H9 (cell line): ENCODE data around the gene PAK5. TPM values are rescaled to one million over a fixed set of nuclear protein-coding genes. Genes with fewer than 3 reads are reported as not detected.

Experiments used
- DNase-seq: peaks from one replicate; pipeline ENCODE4 v3.0.0-alpha.2; 2017
- H2AFZ ChIP-seq: one replicate; pipeline ENCODE4 v1.6.1; 2013; ENCODE audit warnings: mild to moderate bottlenecking, low read length, control low read depth, moderate library complexity
- H2AK5ac ChIP-seq: 2 replicates; pipeline ENCODE4 v1.6.1; 2013; ENCODE audit warnings: low read length, control low read depth, mixed read lengths; ENCODE audit not compliant: insufficient read length
- H2BK120ac ChIP-seq: one replicate; pipeline ENCODE4 v1.6.1; 2013; ENCODE audit warnings: low read depth, mild to moderate bottlenecking, low read length, control low read depth, inconsistent platforms; ENCODE audit not compliant: poor library complexity, severe bottlenecking
- H2BK12ac ChIP-seq: 2 replicates; pipeline ENCODE4 v1.6.1; 2013; ENCODE audit warnings: low read length, control low read depth, mixed read lengths, low read depth; ENCODE audit not compliant: insufficient read length
- H2BK15ac ChIP-seq: 2 replicates; pipeline ENCODE4 v1.6.1; 2013; ENCODE audit warnings: low read depth, low read length, control low read depth
- H2BK20ac ChIP-seq: one replicate; pipeline ENCODE4 v1.6.1; 2013; ENCODE audit warnings: low read depth, mild to moderate bottlenecking, low read length, control low read depth, inconsistent platforms; ENCODE audit not compliant: poor library complexity, severe bottlenecking
- H2BK5ac ChIP-seq: 2 replicates; pipeline ENCODE4 v1.6.1; 2013; ENCODE audit warnings: low read length, control low read depth, mixed read lengths; ENCODE audit not compliant: insufficient read length
- H3K14ac ChIP-seq: 2 replicates; pipeline ENCODE4 v1.6.1; 2013; ENCODE audit warnings: low read length, control low read depth; ENCODE audit not compliant: insufficient read depth
- H3K18ac ChIP-seq: 2 replicates; pipeline ENCODE4 v1.6.1; 2013; ENCODE audit warnings: low read depth, mild to moderate bottlenecking, mixed read lengths, low read length, control low read depth; ENCODE audit not compliant: insufficient read length
- H3K23ac ChIP-seq: 2 replicates; pipeline ENCODE4 v1.6.1; 2013; ENCODE audit warnings: low read length, control low read depth, mixed read lengths, low read depth; ENCODE audit not compliant: insufficient read length
- H3K23me2 ChIP-seq: 2 replicates; pipeline ENCODE4 v1.6.1; 2013; ENCODE audit warnings: low read depth, mild to moderate bottlenecking, mixed read lengths, low read length, control low read depth; ENCODE audit not compliant: insufficient read length, poor library complexity, severe bottlenecking
- H3K27ac ChIP-seq: 2 replicates; pipeline ENCODE4 v1.5.1; 2013; ENCODE audit warnings: low read length, control low read depth, mixed read lengths, low read depth; ENCODE audit not compliant: insufficient read length
- H3K27me3 ChIP-seq: 2 replicates; pipeline ENCODE4 v1.6.1; 2013; ENCODE audit warnings: low read length, control low read depth, inconsistent platforms; ENCODE audit not compliant: insufficient read depth
- H3K4ac ChIP-seq: 2 replicates; pipeline ENCODE4 v1.6.1; 2013; ENCODE audit warnings: low read depth, mild to moderate bottlenecking, control low read depth, inconsistent platforms, low read length, moderate library complexity
- H3K4me1 ChIP-seq: 2 replicates; pipeline ENCODE4 v1.6.1; 2013; ENCODE audit warnings: low read length, control low read depth, inconsistent platforms; ENCODE audit not compliant: insufficient read depth
- H3K4me2 ChIP-seq: 2 replicates; pipeline ENCODE4 v1.6.1; 2013; ENCODE audit warnings: low read length, control low read depth, mixed read lengths; ENCODE audit not compliant: insufficient read length, insufficient read depth
- H3K56ac ChIP-seq: 2 replicates; pipeline ENCODE4 v1.6.1; 2013; ENCODE audit warnings: low read depth, mild to moderate bottlenecking, mixed read lengths, low read length, control low read depth; ENCODE audit not compliant: insufficient read length
- H3K79me1 ChIP-seq: 2 replicates; pipeline ENCODE4 v1.6.1; 2013; ENCODE audit warnings: low read depth, mild to moderate bottlenecking, moderate library complexity, low read length, control low read depth, inconsistent platforms; ENCODE audit not compliant: insufficient read depth, poor library complexity, severe bottlenecking
- H3K79me2 ChIP-seq: 2 replicates; pipeline ENCODE4 v1.6.1; 2013; ENCODE audit warnings: low read length, control low read depth, inconsistent platforms; ENCODE audit not compliant: insufficient read depth
- H3K9ac ChIP-seq: 2 replicates; pipeline ENCODE4 v1.6.1; 2013; ENCODE audit warnings: low read length, control low read depth, mixed read lengths; ENCODE audit not compliant: insufficient read length; ENCODE audit errors: extremely low read depth
- H3K9me3 ChIP-seq: one replicate; pipeline ENCODE4 v1.6.1; 2013; ENCODE audit warnings: low read depth, low read length, inconsistent platforms; ENCODE audit not compliant: control insufficient read depth
- H3T11ph ChIP-seq: one replicate; pipeline ENCODE4 v1.6.1; 2013; ENCODE audit warnings: mild to moderate bottlenecking, low read length, control low read depth, inconsistent platforms
- H4K20me1 ChIP-seq: one replicate; pipeline ENCODE4 v1.6.1; 2013; ENCODE audit not compliant: control insufficient read depth, insufficient read length, insufficient read depth
- H4K5ac ChIP-seq: 2 replicates; pipeline ENCODE4 v1.6.1; 2013; ENCODE audit warnings: low read depth, mild to moderate bottlenecking, mixed read lengths, low read length, control low read depth; ENCODE audit not compliant: insufficient read length
- H4K8ac ChIP-seq: replicated peaks from 2 replicates; pipeline ENCODE4 v1.6.1; 2013; ENCODE audit warnings: low read length, control low read depth, mixed read lengths, low read depth; ENCODE audit not compliant: insufficient read length
- H4K91ac ChIP-seq: 2 replicates; pipeline ENCODE4 v1.6.1; 2013; ENCODE audit warnings: low read depth, mild to moderate bottlenecking, moderate library complexity, mixed read lengths, low read length, control low read depth; ENCODE audit not compliant: insufficient read length
- H3K27ac Mint-ChIP-seq, 3 experiments: 2 replicates in 2 of 3; 3 replicates in 1 of 3; pipeline ENCODE4 v1.8.0; 2020 to 2021; ENCODE audit warnings: mixed read lengths in 3 of 3, mild to moderate bottlenecking in 1 of 3, moderate library complexity in 1 of 3
- H3K27me3 Mint-ChIP-seq: 2 replicates; pipeline ENCODE4 v1.8.0; 2021; ENCODE audit warnings: low read depth, mild to moderate bottlenecking, moderate library complexity, mixed read lengths
- H3K36me3 Mint-ChIP-seq, 3 experiments: 2 replicates in 2 of 3; 3 replicates in 1 of 3; pipeline ENCODE4 v1.8.0; 2020 to 2021; ENCODE audit warnings: low read depth in 3 of 3, mixed read lengths in 3 of 3; ENCODE audit not compliant: insufficient read depth in 1 of 3
- H3K4me1 Mint-ChIP-seq, 2 experiments: 2 replicates each; pipeline ENCODE4 v1.8.0; 2020; ENCODE audit warnings: mixed read lengths in 2 of 2
- H3K4me3 Mint-ChIP-seq, 2 experiments: 2 replicates in 1 of 2; 3 replicates in 1 of 2; pipeline ENCODE4 v1.8.0; 2020 to 2021; ENCODE audit warnings: mild to moderate bottlenecking in 2 of 2, mixed read lengths in 2 of 2, moderate library complexity in 1 of 2
- H3K9me3 Mint-ChIP-seq, 2 experiments: 2 replicates in 1 of 2; 3 replicates in 1 of 2; pipeline ENCODE4 v1.8.0; 2020; ENCODE audit warnings: mild to moderate bottlenecking in 2 of 2, mixed read lengths in 2 of 2, moderate library complexity in 1 of 2
- WGBS: extraction: QIAGEN DNeasy Blood & Tissue Kit; methylation state at CpG from one replicate; pipeline ENCODE4 v1.1.7; 2013; ENCODE audit warnings: missing lambda C conversion rate, low lambda C conversion rate, mixed read lengths; ENCODE audit not compliant: insufficient read length; ENCODE audit errors: extremely low coverage; 5-methylcytosine and 5-hydroxymethylcytosine counted together
- total RNA-seq: library from RNA; stranded (reverse); gene quantifications from 2 replicates; pipeline ENCODE4 v1.2.1, GENCODE V29; 2021
- TF ChIP-seq, protein P1 (sequence below): fragments of 200-600 bp; sonication (generic); conservative IDR thresholded peaks from 3 replicates; pipeline ENCODE4 v1.8.0; 2021; ENCODE audit warnings: antibody characterized with exemption, mild to moderate bottlenecking

Gene PAK5
- total RNA-seq, 1 experiment from 2014 or later: 0.20 TPM

DNA sequence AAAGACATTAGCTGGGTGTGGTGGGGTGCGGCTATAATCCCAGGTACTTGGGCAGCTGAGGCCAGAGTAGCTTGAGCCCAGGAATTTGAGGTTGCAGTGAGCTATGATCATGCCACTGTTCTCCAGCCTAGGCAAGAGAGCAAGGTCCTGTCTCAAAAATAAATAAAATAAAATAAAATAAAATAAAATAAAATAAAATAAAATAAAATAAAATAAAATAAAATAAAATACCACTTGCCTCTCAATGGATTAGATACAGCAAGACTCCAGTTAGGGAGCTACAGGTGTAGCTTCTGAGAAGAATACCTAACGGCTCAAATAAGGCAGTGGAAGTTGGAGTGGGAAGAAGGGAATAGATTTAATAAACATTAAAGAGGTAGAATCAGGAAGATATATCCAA lies 13.7 kb upstream of the PAK5 start:
- H3K4me3 Mint-ChIP-seq: no peak overlapping the region
- H2BK5ac ChIP-seq: no peak overlapping the region
- no peaks in the 10 kb centered on the region for H3K27me3 ChIP-seq
- H3K4me1 ChIP-seq: no peaks in the 10 kb centered on the region
- no peak for DNase-seq
- no peak overlapping the region for H3K4ac ChIP-seq
- H3K9ac ChIP-seq: no peak overlapping the region
- H3K36me3 Mint-ChIP-seq: no peaks in the 10 kb centered on the region
- H3K9me3 ChIP-seq: no peaks in the 10 kb centered on the region
- no peak overlapping the region for H3K27ac ChIP-seq
- TF ChIP-seq, protein P1, sequence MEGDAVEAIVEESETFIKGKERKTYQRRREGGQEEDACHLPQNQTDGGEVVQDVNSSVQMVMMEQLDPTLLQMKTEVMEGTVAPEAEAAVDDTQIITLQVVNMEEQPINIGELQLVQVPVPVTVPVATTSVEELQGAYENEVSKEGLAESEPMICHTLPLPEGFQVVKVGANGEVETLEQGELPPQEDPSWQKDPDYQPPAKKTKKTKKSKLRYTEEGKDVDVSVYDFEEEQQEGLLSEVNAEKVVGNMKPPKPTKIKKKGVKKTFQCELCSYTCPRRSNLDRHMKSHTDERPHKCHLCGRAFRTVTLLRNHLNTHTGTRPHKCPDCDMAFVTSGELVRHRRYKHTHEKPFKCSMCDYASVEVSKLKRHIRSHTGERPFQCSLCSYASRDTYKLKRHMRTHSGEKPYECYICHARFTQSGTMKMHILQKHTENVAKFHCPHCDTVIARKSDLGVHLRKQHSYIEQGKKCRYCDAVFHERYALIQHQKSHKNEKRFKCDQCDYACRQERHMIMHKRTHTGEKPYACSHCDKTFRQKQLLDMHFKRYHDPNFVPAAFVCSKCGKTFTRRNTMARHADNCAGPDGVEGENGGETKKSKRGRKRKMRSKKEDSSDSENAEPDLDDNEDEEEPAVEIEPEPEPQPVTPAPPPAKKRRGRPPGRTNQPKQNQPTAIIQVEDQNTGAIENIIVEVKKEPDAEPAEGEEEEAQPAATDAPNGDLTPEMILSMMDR: no peak
- no peaks in the 10 kb centered on the region for H4K20me1 ChIP-seq
- H2BK120ac ChIP-seq: no peak overlapping the region
- H3K4me1 Mint-ChIP-seq: no peaks in the 10 kb centered on the region
- H3K27ac Mint-ChIP-seq: no peak overlapping the region
- no peak overlapping the region for H3T11ph ChIP-seq
- no peaks in the 10 kb centered on the region for H3K9me3 Mint-ChIP-seq
- H3K79me1 ChIP-seq: no peaks in the 10 kb centered on the region
- H3K79me2 ChIP-seq: no peaks in the 10 kb centered on the region
- H3K14ac ChIP-seq: no peak overlapping the region
- no peak overlapping the region for H4K8ac ChIP-seq
- H4K5ac ChIP-seq: no peak overlapping the region
- H3K56ac ChIP-seq: no peak overlapping the region
- H2AFZ ChIP-seq: no peak overlapping the region
- no peak overlapping the region for H3K4me2 ChIP-seq
- H3K27me3 Mint-ChIP-seq: peaks cover 1% of the 10 kb centered on the region; the same call in 1 of the 2 replicates
- H2BK12ac ChIP-seq: no peak overlapping the region
- no peaks in the 10 kb centered on the region for H3K23me2 ChIP-seq
- no peak overlapping the region for H3K23ac ChIP-seq
- H4K91ac ChIP-seq: no peak overlapping the region
- WGBS: no CpG with 5 or more reads among the region's 2 CpGs
- no peak overlapping the region for H2AK5ac ChIP-seq
- H3K18ac ChIP-seq: no peak overlapping the region
- no peak overlapping the region for H2BK20ac ChIP-seq
- no peak overlapping the region for H2BK15ac ChIP-seq
